GM10248 (cell line): ENCODE measurements around the gene SKAP1.
"Not testable (repeated sequence)": the region's sequence is repeated elsewhere in the genome, so short reads cannot be mapped to it uniquely, and the experiment has no call there.

Source experiments
- CTCF ChIA-PET: fragments of 300-600 bp; sonication (Branson Sonifier 250); formaldehyde crosslinking; extraction: SDS; loops from one replicate; lab custom pipeline; 2021; ENCODE audit warnings: antibody characterized with exemption; lab: Yijun Ruan, JAX
- POLR2A ChIA-PET: fragments of 350-650 bp; sonication (Branson Sonifier 250); formaldehyde crosslinking; extraction: SDS; loops from one replicate; lab custom pipeline; 2020; ENCODE audit warnings: antibody characterized with exemption; lab: Yijun Ruan, JAX
- DNase-seq: peaks from one replicate; pipeline ENCODE4 v3.0.0; 2012; ENCODE audit errors: extremely low spot score
- CTCF ChIP-seq: IDR thresholded peaks from 2 replicates; pipeline ENCODE4 v1.5.1; 2012; ENCODE audit warnings: mild to moderate bottlenecking, low read depth; ENCODE audit errors: extremely low read depth, missing control alignments, control extremely low read depth

SKAP1 gene

GRCh38 chr17:48295362-48296288 is 134.4 kb downstream of the SKAP1 start:
- DNase-seq: peak; percentile 35
- CTCF ChIA-PET: interaction anchor here (0.9 to 7.1 kb wide), 5 partner anchors 8 to 297 kb away, joined by 3 to 42 read pairs (median 3); no protein-coding TSS in a partner anchor
- POLR2A ChIA-PET: interaction anchor here (0.7 kb wide), 1 partner anchor 673 kb away, joined by 4 read pairs; the partner anchor contains the start of gene GIP
- TF ChIP-seq CTCF: no peak

GRCh38 chr17:48294806-48295361 is 135.1 kb downstream of the SKAP1 start:
- TF ChIP-seq CTCF: no peak
- no peak for DNase-seq
- CTCF ChIA-PET: interaction anchor here (0.9 to 7.1 kb wide), 5 partner anchors 9 to 298 kb away, joined by 3 to 42 read pairs (median 3); no protein-coding TSS in a partner anchor

GRCh38 chr17:48294020-48294805 is 135.8 kb downstream of the SKAP1 start:
- TF ChIP-seq CTCF: no peak
- no peak for DNase-seq
- POLR2A ChIA-PET: interaction anchor here (0.6 kb wide), 1 partner anchor 217 kb away, joined by 6 read pairs; no protein-coding TSS in a partner anchor
- CTCF ChIA-PET: interaction anchor here (1.1 to 7.1 kb wide), 5 partner anchors 8 to 299 kb away, joined by 3 to 42 read pairs (median 5); partner anchors contain the start of gene HOXB5

More at GRCh38 chr17:48294806-48295361, 135.1 kb downstream of the SKAP1 start:
- POLR2A ChIA-PET: interaction anchor here (0.6 to 0.7 kb wide), 2 partner anchors 216 to 674 kb away, joined by 4 to 6 read pairs; partner anchors contain the start of gene GIP

GRCh38 chr17:48293319-48294019 is 136.5 kb downstream of the SKAP1 start:
- POLR2A ChIA-PET: no interaction called here
- DNase-seq: no peak
- CTCF ChIA-PET: interaction anchor here (0.7 to 7.1 kb wide), 6 partner anchors 9 to 300 kb away, joined by 3 to 42 read pairs (median 4); partner anchors contain the start of gene HOXB5
- no peak for TF ChIP-seq CTCF

GRCh38 chr17:48290378-48290777 is 139.6 kb downstream of the SKAP1 start:
- POLR2A ChIA-PET: no interaction called here
- TF ChIP-seq CTCF: no peak
- CTCF ChIA-PET: interaction anchor here (1.0 to 7.1 kb wide), 2 partner anchors 18 to 28 kb away, joined by 3 to 42 read pairs; no protein-coding TSS in a partner anchor
- no peak for DNase-seq

GRCh38 chr17:48286917-48287316 is 143.1 kb downstream of the SKAP1 start:
- DNase-seq, CTCF ChIA-PET, POLR2A ChIA-PET: not testable (repeated sequence)
